Fibroblast of lung (primary cell): Measurements from ENCODE around the gene SBF2. TPM values are rescaled to one million over a fixed set of nuclear protein-coding genes. Genes with fewer than 3 reads are reported as not detected.

ENCODE experiments used
- DNase-seq, 2 donors: peaks; one replicate each; pipeline versions ENCODE4 v3.0.0 to v3.0.0-alpha.2; 2010; ENCODE audit warnings: low read depth in 2 of 2
- H2AFZ ChIP-seq: 2 replicates; pipeline ENCODE4 v1.5.1; 2012; ENCODE audit warnings: low read length, control low read depth, inconsistent platforms
- H3K27ac ChIP-seq: 2 replicates; pipeline ENCODE4 v1.5.1; 2011; ENCODE audit warnings: low read length, control low read depth; ENCODE audit not compliant: insufficient read depth
- H3K27me3 ChIP-seq: 2 replicates; pipeline ENCODE4 v1.5.1; 2011; ENCODE audit warnings: mild to moderate bottlenecking, low read length; ENCODE audit not compliant: control insufficient read depth, insufficient read depth
- H3K36me3 ChIP-seq: 2 replicates; pipeline ENCODE4 v1.5.1; 2011; ENCODE audit warnings: low read length; ENCODE audit not compliant: control insufficient read depth, insufficient read depth
- H3K4me1 ChIP-seq: 2 replicates; pipeline ENCODE4 v1.5.1; 2011; ENCODE audit warnings: low read length; ENCODE audit not compliant: control insufficient read depth, insufficient read depth; ENCODE audit errors: extremely low read depth
- H3K4me2 ChIP-seq: 2 replicates; pipeline ENCODE4 v1.5.1; 2011; ENCODE audit warnings: low read length, control low read depth; ENCODE audit not compliant: insufficient read depth; ENCODE audit errors: extremely low read depth
- H3K4me3 ChIP-seq, 4 experiments: fragments of 200-600 bp in 1 of 4; sonication (generic) in 1 of 4; replicated peaks in 1 of 4; 2 replicates each; pipeline ENCODE4 v1.5.1; 2011 to 2016; ENCODE audit warnings: low read length in 4 of 4, low read depth in 3 of 4, mild to moderate bottlenecking in 3 of 4, control low read depth in 2 of 4, inconsistent platforms in 1 of 4, mixed read lengths in 1 of 4; ENCODE audit not compliant: insufficient read depth in 1 of 4; ENCODE audit errors: control extremely low read depth in 1 of 4
- H3K79me2 ChIP-seq: 2 replicates; pipeline ENCODE4 v1.5.1; 2012; ENCODE audit warnings: mild to moderate bottlenecking, low read length, inconsistent platforms; ENCODE audit not compliant: control insufficient read depth, insufficient read depth
- H3K9ac ChIP-seq: 2 replicates; pipeline ENCODE4 v1.5.1; 2011; ENCODE audit warnings: mild to moderate bottlenecking, low read length, control low read depth; ENCODE audit not compliant: insufficient read depth
- H3K9me3 ChIP-seq: 2 replicates; pipeline ENCODE4 v1.5.1; 2012; ENCODE audit warnings: low read depth, low read length; ENCODE audit not compliant: control insufficient read depth, insufficient read depth
- H4K20me1 ChIP-seq: 2 replicates; pipeline ENCODE4 v1.5.1; 2011; ENCODE audit warnings: low read length; ENCODE audit not compliant: control insufficient read depth, insufficient read depth; ENCODE audit errors: extremely low read depth
- CTCF ChIP-seq, 2 donors: IDR thresholded peaks in 1 of 2; conservative IDR thresholded peaks in 1 of 2; 1 replicate in 1 of 2; 2 replicates in 1 of 2; pipeline ENCODE4 v1.5.1; 2011 to 2012; ENCODE audit warnings: low read length in 2 of 2, control low read depth in 1 of 2, inconsistent platforms in 1 of 2, low read depth in 1 of 2, mild to moderate bottlenecking in 1 of 2
- EZH2 ChIP-seq: IDR thresholded peaks from 2 replicates; pipeline ENCODE4 v1.5.1; 2012; ENCODE audit warnings: low read length, control low read depth, mild to moderate bottlenecking; ENCODE audit errors: missing control alignments
- polyA plus RNA-seq, 2 donors: library from polyadenylated mRNA; depleted of rRNA in 1 of 2; stranded (reverse) in 1 of 2; unstranded in 1 of 2; fragments of >200 nt; gene quantifications; 2 replicates each; pipeline ENCODE4 v1.2.1, GENCODE V29; 2011 to 2012; ENCODE audit warnings: missing spikeins in 1 of 2
- total RNA-seq: library from RNA; depleted of rRNA; stranded (reverse); fragments of >200 nt; gene quantifications from 2 replicates; pipeline ENCODE4 v1.2.1, GENCODE V29; 2014

SBF2 gene
- total and polyA plus RNA-seq, 2 donors (not counting 1 experiment from before 2014, with no cell fraction given): 69.4 to 95.9 TPM

GRCh38 chr11:10322830-10323792 lies 29.1 kb upstream of the SBF2 start:
- no peaks in the 10 kb centered on the region for H3K79me2 ChIP-seq
- peaks cover 46% of the 10 kb centered on the region for H3K4me1 ChIP-seq
- no peak overlapping the region for H2AFZ ChIP-seq
- TF ChIP-seq EZH2: no peak
- peak; percentile 29 to 43 for TF ChIP-seq CTCF (conservative IDR thresholded peaks at IDR 0.05 in 1 of 2, IDR thresholded peaks at IDR 0.05 in 1 of 2; ENCODE audit: low read depth in 1 of 2, low read length in 2 of 2)
- peak overlapping the region; percentile 36 for H3K4me2 ChIP-seq
- no peaks in the 10 kb centered on the region for H3K27me3 ChIP-seq
- no peak overlapping the region for H3K4me3 ChIP-seq
- peak overlapping the region; percentile 73 for H3K27ac ChIP-seq
- H3K9me3 ChIP-seq: no peaks in the 10 kb centered on the region
- H3K36me3 ChIP-seq: no peaks in the 10 kb centered on the region
- no peaks in the 10 kb centered on the region for H4K20me1 ChIP-seq
- DNase-seq: peak; percentile 85 to 94
- no peak overlapping the region for H3K9ac ChIP-seq

- Histone ChIP-seq H3K27ac (peak overlapping the region; percentile 73), H3K9ac (no peak overlapping the region), H3K4me1 (peaks cover 42% of the 10 kb centered on the region), H3K4me3 (no peak overlapping the region), H3K4me2 (peak overlapping the region; percentile 48), H3K27me3 (no peaks in the 10 kb centered on the region), H4K20me1 (no peaks in the 10 kb centered on the region), H3K36me3 (no peaks in the 10 kb centered on the region), H3K9me3 (no peaks in the 10 kb centered on the region), H2AFZ (no peak overlapping the region), H3K79me2 (no peaks in the 10 kb centered on the region)
- TF ChIP-seq EZH2 (no peak), CTCF (conservative IDR thresholded peaks at IDR 0.05 in 1 of 2, IDR thresholded peaks at IDR 0.05 in 1 of 2; ENCODE audit: low read depth in 1 of 2, low read length in 2 of 2) (no peak)
- peak in 1 of 2 donors; percentile 25 for DNase-seq
These were observed 28.4 kb upstream of the SBF2 start for GRCh38 chr11:10322401-10322800.

GRCh38 chr11:10320736-10321465 lies 26.9 kb upstream of the SBF2 start:
- H3K36me3 ChIP-seq: no peaks in the 10 kb centered on the region
- H3K4me2 ChIP-seq: no peak overlapping the region
- no peak overlapping the region for H3K4me3 ChIP-seq
- no peaks in the 10 kb centered on the region for H3K79me2 ChIP-seq
- H3K9me3 ChIP-seq: no peaks in the 10 kb centered on the region
- peaks cover 30% of the 10 kb centered on the region for H3K4me1 ChIP-seq
- no peak overlapping the region for H3K9ac ChIP-seq
- no peak overlapping the region for H3K27ac ChIP-seq
- no peak for TF ChIP-seq CTCF (conservative IDR thresholded peaks at IDR 0.05 in 1 of 2, IDR thresholded peaks at IDR 0.05 in 1 of 2; ENCODE audit: low read depth in 1 of 2, low read length in 2 of 2)
- TF ChIP-seq EZH2: no peak
- H3K27me3 ChIP-seq: no peaks in the 10 kb centered on the region
- no peaks in the 10 kb centered on the region for H4K20me1 ChIP-seq
- H2AFZ ChIP-seq: no peak overlapping the region
- no peak for DNase-seq
